ENCODE results near the gene CFAP298. TPM values are rescaled to one million over a fixed set of nuclear protein-coding genes. Genes with fewer than 3 reads are reported as not detected.

The CFAP298 gene
- total and polyA plus RNA-seq, 3 donors from 2014 or later, result 55.6 to 114 (median 60.2) TPM

GRCh38 chr21:32585042-32585710 lies 27.0 kb downstream of the CFAP298 start, which contains the start of gene TCP10L:
TCP10L (minus strand) TSS chr21:32585523; CDS start chr21:32584304, 1,219 bp downstream.
- Histone ChIP-seq H3K27ac (no peak within 1 kb of the TSS), H3K27me3 (no peaks in the 10 kb centered on the region), H3K9me3 (no peaks in the 10 kb centered on the region), H3K4me1 (no peaks in the 10 kb centered on the region), H3K4me3 (no peak within 1 kb of the TSS), H3K36me3 (ENCODE audit: low read depth, missing control alignments) (no peaks in the 10 kb centered on the region)
- WGBS, 2 donors, result 85 to 91% methylated on average over 17 of the region's 17 CpGs
- no peak for DNase-seq
- intact Hi-C loops (cut with DNase I; ENCODE audit: low total_unique reads), result no loop called here
- no peak for TF ChIP-seq POLR2A (IDR thresholded peaks at IDR 0.05)
- no peak for TF ChIP-seq CTCF (IDR thresholded peaks at IDR 0.05)

GRCh38 chr21:32584472-32584871 lies 27.7 kb downstream of the CFAP298 start:
- Histone ChIP-seq H3K27ac (no peak overlapping the region), H3K36me3 (ENCODE audit: low read depth, missing control alignments) (no peaks in the 10 kb centered on the region), H3K9me3 (no peaks in the 10 kb centered on the region), H3K4me1 (no peaks in the 10 kb centered on the region), H3K4me3 (no peak overlapping the region), H3K27me3 (no peaks in the 10 kb centered on the region)
- no peak for DNase-seq
- intact Hi-C loops (cut with DNase I; ENCODE audit: low total_unique reads), result no loop called here
- WGBS, 2 donors, result 91 to 93% methylated on average over 7 to 8 of the region's 8 CpGs
- TF ChIP-seq POLR2A (IDR thresholded peaks at IDR 0.05) (no peak), CTCF (IDR thresholded peaks at IDR 0.05) (no peak)

DNA sequence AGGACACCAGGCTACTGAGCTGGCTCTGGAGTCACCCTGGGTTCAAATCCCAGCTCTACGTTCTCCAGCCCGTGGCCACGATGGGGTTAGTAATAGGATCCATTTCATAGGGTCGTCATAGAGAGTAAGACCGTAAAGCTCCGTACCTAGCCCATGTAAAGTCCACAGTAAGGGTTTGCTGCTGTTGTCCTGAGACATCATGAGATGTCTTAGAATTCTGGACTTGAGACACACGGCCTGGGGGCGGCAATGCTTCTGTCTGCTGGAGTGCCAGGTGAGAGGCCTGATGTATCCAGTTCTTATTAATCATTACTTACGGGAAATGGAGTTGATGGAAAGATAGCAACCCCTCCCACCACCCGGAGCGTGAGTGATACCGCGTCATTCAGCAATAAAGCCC lies 30.4 kb downstream of the CFAP298 start:
- no peak for DNase-seq
- H3K9me3 ChIP-seq, result no peaks in the 10 kb centered on the region
- no peak overlapping the region for H3K4me3 ChIP-seq
- no peaks in the 10 kb centered on the region for H3K27me3 ChIP-seq
- no peaks in the 10 kb centered on the region for H3K4me1 ChIP-seq
- 93 to 96% methylated on average over 11 to 13 of the region's 13 CpGs for WGBS, 2 donors
- no peak for TF ChIP-seq CTCF (IDR thresholded peaks at IDR 0.05)
- no peak for TF ChIP-seq POLR2A (IDR thresholded peaks at IDR 0.05)
- intact Hi-C loops (cut with DNase I; ENCODE audit: low total_unique reads), result no loop called here
- no peak overlapping the region for H3K27ac ChIP-seq
- H3K36me3 ChIP-seq (ENCODE audit: low read depth, missing control alignments), result no peaks in the 10 kb centered on the region

DNA sequence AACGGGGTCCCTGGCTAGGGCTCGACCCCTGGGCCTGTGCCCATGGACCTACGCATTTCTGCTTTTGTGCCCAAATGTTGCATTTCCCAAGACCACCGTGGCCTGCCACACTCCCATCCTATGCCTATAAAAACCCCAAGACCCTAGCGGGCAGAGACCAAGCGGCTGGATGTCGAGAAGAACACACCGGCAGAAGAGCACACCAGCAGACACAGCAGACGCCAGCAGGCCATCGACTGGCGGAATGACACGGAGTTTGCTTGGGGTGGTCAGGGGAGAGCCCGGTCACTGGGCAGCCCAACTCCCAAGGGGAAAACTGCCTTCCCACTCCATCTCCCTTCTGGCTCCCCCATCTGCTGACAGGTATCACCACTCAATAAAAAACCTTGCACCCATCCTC lies 31.2 kb downstream of the CFAP298 start:
- H3K36me3 ChIP-seq (ENCODE audit: low read depth, missing control alignments), result no peaks in the 10 kb centered on the region
- 93 to 99% methylated on average over 13 of the region's 13 CpGs for WGBS, 2 donors
- H3K9me3 ChIP-seq, result no peaks in the 10 kb centered on the region
- no peak for TF ChIP-seq CTCF (IDR thresholded peaks at IDR 0.05)
- TF ChIP-seq POLR2A (IDR thresholded peaks at IDR 0.05), result no peak
- H3K27me3 ChIP-seq, result no peaks in the 10 kb centered on the region
- intact Hi-C loops (cut with DNase I; ENCODE audit: low total_unique reads), result no loop called here
- no peak for DNase-seq
- no peak overlapping the region for H3K4me3 ChIP-seq
- no peaks in the 10 kb centered on the region for H3K4me1 ChIP-seq
- no peak overlapping the region for H3K27ac ChIP-seq

GRCh38 chr21:32578107-32578691 lies 34.0 kb downstream of the CFAP298 start:
- H3K9me3 ChIP-seq, result no peaks in the 10 kb centered on the region
- no peak overlapping the region for H3K4me3 ChIP-seq
- H3K36me3 ChIP-seq (ENCODE audit: low read depth, missing control alignments), result no peaks in the 10 kb centered on the region
- no peaks in the 10 kb centered on the region for H3K4me1 ChIP-seq
- TF ChIP-seq POLR2A (IDR thresholded peaks at IDR 0.05), result no peak
- H3K27me3 ChIP-seq, result no peaks in the 10 kb centered on the region
- intact Hi-C loops (cut with DNase I; ENCODE audit: low total_unique reads), result no loop called here
- 69 to 81% methylated on average over 4 to 15 of the region's 15 CpGs for WGBS, 2 donors
- no peak for DNase-seq
- H3K27ac ChIP-seq, result no peak overlapping the region
